ENCODE data around the gene ZNF516.

- TF ChIP-seq, protein P1, sequence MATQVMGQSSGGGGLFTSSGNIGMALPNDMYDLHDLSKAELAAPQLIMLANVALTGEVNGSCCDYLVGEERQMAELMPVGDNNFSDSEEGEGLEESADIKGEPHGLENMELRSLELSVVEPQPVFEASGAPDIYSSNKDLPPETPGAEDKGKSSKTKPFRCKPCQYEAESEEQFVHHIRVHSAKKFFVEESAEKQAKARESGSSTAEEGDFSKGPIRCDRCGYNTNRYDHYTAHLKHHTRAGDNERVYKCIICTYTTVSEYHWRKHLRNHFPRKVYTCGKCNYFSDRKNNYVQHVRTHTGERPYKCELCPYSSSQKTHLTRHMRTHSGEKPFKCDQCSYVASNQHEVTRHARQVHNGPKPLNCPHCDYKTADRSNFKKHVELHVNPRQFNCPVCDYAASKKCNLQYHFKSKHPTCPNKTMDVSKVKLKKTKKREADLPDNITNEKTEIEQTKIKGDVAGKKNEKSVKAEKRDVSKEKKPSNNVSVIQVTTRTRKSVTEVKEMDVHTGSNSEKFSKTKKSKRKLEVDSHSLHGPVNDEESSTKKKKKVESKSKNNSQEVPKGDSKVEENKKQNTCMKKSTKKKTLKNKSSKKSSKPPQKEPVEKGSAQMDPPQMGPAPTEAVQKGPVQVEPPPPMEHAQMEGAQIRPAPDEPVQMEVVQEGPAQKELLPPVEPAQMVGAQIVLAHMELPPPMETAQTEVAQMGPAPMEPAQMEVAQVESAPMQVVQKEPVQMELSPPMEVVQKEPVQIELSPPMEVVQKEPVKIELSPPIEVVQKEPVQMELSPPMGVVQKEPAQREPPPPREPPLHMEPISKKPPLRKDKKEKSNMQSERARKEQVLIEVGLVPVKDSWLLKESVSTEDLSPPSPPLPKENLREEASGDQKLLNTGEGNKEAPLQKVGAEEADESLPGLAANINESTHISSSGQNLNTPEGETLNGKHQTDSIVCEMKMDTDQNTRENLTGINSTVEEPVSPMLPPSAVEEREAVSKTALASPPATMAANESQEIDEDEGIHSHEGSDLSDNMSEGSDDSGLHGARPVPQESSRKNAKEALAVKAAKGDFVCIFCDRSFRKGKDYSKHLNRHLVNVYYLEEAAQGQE (IDR thresholded peaks at IDR 0.05; ENCODE audit: insufficient replicate concordance, low read depth) = no peak
- TF ChIP-seq CTCF (IDR thresholded peaks at IDR 0.05; ENCODE audit: insufficient read depth, low read length) (no peak), POLR2AphosphoS5 (IDR thresholded peaks at IDR 0.05; ENCODE audit: low read depth) (no peak)
Observed at GRCh38 chr18:76530391-76530790, 35.3 kb upstream of the ZNF516 start.
